GM12874 (cell line): Measurements from ENCODE around the gene CREB5.

Experiments
- CTCF ChIP-seq: IDR thresholded peaks from 2 replicates; pipeline ENCODE4 v1.5.1; 2011; ENCODE audit warnings: low read depth, mild to moderate bottlenecking, control low read depth, low read length, moderate library complexity; ENCODE audit not compliant: insufficient read depth

CREB5 gene

DNA sequence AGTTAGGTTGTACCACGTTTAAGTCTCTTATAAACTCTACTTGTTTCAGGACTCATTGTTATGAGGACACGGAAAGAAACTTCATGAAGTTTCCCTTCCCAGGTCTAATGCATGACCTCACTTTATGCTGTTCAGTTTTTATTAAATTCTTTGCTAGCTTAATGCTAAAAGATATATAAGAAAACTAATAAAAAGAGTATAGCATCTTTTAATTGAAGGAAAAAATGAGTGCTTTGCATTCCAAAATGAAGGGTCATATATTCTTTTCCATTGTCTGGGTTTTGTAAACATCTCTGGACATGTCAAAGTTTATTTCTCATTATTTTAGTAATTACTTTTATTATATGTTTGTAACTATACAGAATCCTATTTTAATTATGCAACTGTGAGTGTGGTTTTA is 255.8 kb downstream of the CREB5 start:
- no peak for TF ChIP-seq CTCF

GRCh38 chr7:28669330-28669729 is 257.0 kb downstream of the CREB5 start:
- TF ChIP-seq CTCF: no peak

DNA sequence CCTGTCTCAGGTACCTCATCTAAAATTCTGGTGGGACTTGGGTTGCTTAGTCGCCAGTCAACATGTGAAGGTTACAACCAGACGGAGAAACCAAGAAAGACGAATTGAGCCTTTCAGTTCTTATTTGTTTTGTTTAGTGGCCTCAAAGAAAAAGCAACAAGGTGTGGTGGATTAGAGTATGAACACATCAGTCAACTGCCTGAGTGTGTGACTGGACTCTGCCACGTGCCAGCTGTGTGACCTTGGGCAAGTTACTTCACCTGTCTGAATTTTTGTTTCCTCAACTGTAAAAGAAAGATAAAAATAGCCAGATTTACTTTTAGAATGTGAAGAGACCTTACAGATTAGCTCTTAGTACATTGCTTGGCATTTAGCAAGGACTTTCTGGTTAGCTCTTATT is 259.2 kb downstream of the CREB5 start:
- no peak for TF ChIP-seq CTCF

DNA sequence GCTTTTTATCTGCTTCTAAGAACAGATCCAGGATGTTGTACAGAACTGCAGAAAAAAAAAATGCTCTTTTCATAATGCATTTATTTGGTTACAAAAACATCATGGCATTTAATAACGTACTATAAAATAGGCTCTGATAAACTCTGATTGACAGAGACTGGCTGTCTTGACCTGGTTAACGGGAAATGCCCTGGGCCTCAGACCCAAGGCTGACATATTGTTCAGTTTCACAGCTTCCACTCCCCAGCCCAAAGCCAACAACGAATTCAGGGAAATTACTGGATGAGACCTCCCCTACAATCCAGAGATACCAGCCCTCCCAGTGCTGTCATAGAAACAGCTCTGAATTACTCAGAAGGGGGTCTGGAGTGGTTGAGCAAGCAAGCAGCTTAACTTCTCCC is 260.1 kb downstream of the CREB5 start:
- no peak for TF ChIP-seq CTCF

- no peak for TF ChIP-seq CTCF
Measured at GRCh38 chr7:28674359-28674782, 262.1 kb downstream of the CREB5 start.

DNA sequence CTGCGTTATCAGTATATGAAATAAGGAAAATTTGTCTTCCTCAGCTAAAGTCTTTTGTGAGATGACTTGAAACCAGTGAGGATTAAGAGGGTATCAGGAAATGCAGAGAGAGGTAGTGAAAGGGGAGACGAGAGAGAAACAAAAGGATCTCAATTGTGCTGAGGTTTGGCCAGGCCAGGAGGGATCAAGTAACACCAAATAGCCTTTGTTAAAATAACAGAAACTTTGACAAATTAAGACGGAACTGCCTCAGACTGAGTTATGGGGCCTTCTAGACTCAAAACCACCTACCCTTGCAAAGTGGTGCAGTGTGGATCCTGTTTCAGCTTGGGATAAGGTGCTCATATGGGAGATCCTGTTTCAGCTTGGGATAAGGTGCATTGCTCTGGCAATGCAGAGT is 263.1 kb downstream of the CREB5 start:
- TF ChIP-seq CTCF: no peak

DNA sequence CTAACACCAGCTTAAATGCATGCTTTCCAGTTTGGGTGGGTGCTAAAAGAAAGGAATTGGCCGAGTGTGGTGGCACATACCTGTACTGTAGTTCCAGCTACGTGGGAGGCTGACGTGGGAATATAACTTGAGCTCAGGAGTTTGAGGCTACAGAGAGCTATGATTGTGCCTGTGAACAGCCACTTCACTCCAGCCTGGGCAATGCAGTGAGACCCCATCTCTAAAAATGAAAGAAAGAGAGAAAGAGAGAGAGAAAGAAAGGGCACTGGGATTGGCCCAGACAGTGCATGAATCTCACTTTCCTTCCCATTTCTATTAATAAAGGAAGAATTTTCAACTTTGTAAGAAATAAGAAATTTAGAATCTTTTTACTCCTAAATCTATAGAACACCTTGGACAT is 265.4 kb downstream of the CREB5 start:
- TF ChIP-seq CTCF: no peak
